ENCODE measurements around the gene MRPL44.

Gene MRPL44

DNA sequence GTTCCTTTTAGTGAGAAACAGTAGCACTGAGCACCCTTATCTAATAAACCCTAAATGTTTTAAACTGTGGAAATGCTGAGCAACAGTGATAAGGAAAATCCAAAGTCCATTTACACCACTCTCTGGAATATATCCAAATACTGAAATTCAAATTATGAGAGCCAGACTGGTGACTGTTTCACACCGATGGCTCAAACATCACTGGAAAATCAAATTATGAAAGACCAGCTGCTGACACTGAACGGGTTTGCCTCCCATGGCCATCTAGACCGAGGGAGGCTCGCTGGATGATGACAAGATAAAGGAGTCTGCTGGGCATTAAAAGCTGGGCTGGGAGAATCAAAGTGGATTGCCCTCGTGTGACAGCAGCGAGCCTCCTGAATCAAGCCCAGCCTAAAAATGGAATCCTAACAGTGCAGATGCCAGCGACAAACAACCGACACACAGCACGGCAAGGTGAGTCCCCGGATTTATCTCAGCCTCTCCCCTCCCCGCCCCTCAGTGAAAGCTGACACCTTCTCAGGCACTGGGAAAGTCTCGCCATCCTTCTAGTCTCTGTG lies 51.5 kb downstream of the MRPL44 start:
- TF ChIP-seq, protein P1, sequence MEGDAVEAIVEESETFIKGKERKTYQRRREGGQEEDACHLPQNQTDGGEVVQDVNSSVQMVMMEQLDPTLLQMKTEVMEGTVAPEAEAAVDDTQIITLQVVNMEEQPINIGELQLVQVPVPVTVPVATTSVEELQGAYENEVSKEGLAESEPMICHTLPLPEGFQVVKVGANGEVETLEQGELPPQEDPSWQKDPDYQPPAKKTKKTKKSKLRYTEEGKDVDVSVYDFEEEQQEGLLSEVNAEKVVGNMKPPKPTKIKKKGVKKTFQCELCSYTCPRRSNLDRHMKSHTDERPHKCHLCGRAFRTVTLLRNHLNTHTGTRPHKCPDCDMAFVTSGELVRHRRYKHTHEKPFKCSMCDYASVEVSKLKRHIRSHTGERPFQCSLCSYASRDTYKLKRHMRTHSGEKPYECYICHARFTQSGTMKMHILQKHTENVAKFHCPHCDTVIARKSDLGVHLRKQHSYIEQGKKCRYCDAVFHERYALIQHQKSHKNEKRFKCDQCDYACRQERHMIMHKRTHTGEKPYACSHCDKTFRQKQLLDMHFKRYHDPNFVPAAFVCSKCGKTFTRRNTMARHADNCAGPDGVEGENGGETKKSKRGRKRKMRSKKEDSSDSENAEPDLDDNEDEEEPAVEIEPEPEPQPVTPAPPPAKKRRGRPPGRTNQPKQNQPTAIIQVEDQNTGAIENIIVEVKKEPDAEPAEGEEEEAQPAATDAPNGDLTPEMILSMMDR (IDR thresholded peaks at IDR 0.05; ENCODE audit: low read depth, low read length, missing control alignments), result no peak
- DNase-seq (ENCODE audit: low read depth), result no peak
- no peak overlapping the region for H3K4me3 ChIP-seq (ENCODE audit: low read depth, low read length)

DNA sequence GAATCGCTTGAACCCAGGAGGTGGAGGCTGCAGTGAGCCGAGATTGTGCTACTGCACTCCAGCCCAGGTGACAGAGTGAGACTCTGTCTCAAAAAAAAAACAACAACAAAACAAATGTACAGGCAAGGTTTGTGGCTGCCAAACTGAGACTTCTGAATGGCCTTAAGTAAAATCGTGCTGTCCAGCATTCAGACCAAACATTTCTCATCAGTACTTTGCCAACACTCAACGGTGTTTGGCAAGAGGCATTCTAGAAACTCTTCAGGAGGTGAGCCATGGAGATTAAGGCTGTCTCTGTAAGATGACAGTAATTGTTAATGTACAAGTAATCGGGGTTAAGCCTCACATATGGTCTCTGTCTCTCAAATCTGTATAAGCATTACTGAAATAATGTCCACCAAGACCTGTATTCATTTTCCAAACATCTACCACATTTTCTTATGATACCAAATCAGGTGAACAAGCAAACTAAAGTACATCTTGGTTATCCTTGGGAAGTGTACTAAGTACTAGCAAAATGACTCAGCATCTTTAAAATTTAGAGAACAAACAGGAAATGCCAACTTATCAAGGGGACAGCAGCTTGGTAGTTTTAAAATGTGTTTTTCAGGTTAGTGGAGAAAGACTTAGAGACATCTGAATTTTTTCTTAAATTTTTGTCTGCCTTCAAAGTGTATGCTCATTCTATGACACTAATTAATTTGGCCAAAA lies 52.5 kb downstream of the MRPL44 start:
- H3K4me3 ChIP-seq (ENCODE audit: low read depth, low read length), result no peak overlapping the region
- DNase-seq (ENCODE audit: low read depth), result no peak
- TF ChIP-seq, protein P1 (IDR thresholded peaks at IDR 0.05; ENCODE audit: low read depth, low read length, missing control alignments), result no peak

DNA sequence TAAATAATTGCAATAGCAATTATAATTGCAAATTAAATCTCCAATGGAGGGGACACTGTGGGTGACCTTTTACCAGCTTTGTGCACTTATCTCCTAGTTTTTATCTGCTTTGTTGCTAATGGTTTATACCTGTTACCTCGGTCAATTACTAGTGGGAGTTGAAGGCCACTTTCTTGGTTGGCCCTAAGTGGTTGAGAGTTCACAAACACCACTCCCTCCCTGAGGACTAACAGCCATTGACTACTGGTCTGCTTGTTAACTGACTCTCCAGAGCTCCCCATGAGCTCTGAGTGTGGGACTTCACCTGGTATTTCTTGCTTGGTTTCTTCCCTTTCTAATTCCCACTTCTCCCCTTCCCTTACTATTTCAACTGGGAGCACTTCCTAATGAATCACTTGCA lies 54.6 kb downstream of the MRPL44 start:
- TF ChIP-seq, protein P1 (IDR thresholded peaks at IDR 0.05; ENCODE audit: low read depth, low read length, missing control alignments), result no peak
- DNase-seq (ENCODE audit: low read depth), result no peak
- H3K4me3 ChIP-seq (ENCODE audit: low read depth, low read length), result no peak overlapping the region

DNA sequence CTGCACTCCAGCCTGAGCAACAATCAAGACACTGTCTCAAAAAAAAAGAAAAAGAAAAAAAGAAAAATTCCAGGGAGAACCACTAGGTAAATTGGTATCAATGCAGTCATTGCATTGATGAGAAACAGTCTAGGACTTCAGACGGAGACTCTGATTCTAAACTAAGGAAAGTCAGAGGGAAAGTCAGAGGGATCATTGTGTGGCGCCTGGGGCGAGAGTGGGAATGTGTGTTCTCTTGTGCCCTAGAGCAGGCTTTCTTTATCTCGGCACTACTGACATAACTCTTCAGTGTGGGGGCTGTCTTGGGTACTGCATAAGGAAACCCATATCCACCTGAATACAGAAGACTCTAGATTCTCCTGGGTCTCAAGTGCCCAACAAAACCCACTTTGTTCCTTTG lies 57.1 kb downstream of the MRPL44 start:
- H3K4me3 ChIP-seq (ENCODE audit: low read depth, low read length), result no peak overlapping the region
- TF ChIP-seq, protein P1 (IDR thresholded peaks at IDR 0.05; ENCODE audit: low read depth, low read length, missing control alignments), result no peak

DNA sequence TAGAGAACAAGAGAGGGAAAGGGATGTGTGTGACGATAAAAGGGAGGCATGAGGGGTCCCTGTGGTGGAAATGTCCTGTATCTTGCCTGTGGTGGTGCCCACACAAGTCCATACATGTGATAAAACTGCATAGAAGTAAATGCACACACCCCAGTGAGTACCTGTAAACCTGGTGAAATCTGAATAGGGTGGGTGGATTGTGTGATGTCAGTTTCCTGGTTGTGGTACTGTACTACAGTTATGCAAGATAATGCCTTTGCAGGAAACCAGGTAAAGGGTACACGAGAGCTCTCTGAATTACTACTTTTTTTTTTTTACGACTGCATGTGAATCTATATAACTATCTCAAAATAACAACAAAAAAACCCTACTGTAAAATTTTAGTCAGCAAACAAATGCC lies 59.7 kb downstream of the MRPL44 start:
- TF ChIP-seq, protein P1 (IDR thresholded peaks at IDR 0.05; ENCODE audit: low read depth, low read length, missing control alignments), result no peak
- H3K4me3 ChIP-seq (ENCODE audit: low read depth, low read length), result no peak overlapping the region
- no peak for DNase-seq (ENCODE audit: low read depth)

More for the DNA sequence above, 57.1 kb downstream of the MRPL44 start:
- no peak for DNase-seq (ENCODE audit: low read depth)
